GM12878 (cell line): Measurements from ENCODE around the gene PTH2R. TPM values are rescaled to one million over a fixed set of nuclear protein-coding genes. Genes with fewer than 3 reads are reported as not detected.
A peak's percentile ranks its signal among the peaks of the same experiment; 100 is the strongest.

Experiments used
- ATAC-seq: fragments of 200-7000 bp; cut with Tn5 transposase; 3 replicates; pipeline ENCODE4 v1.9.1; 2020; ENCODE audit warnings: mild to moderate bottlenecking, moderate library complexity
- Bru-seq: library from RNA; stranded (reverse); fragments of 400-500 nt; gene quantifications from one replicate; lab custom pipeline; 2021; lab: Mats Ljungman, UMichigan
- BruChase-seq, 2 experiments: library from RNA; stranded (reverse); fragments of 400-500 nt; gene quantifications; one replicate each; lab custom pipeline; 2021; lab: Mats Ljungman, UMichigan
- BruUV-seq: library from RNA; stranded (reverse); fragments of 400-500 nt; replicated peaks from 2 replicates; lab custom pipeline; 2021; lab: Mats Ljungman, UMichigan
- CTCF ChIA-PET: fragments of 300-600 bp; sonication (Branson Sonifier 250); formaldehyde crosslinking; extraction: SDS; loops from one replicate; lab custom pipeline; 2021; ENCODE audit warnings: inconsistent platforms; lab: Yijun Ruan, JAX
- POLR2A ChIA-PET: fragments of 350-600 bp; formaldehyde crosslinking; extraction: SDS; loops from one replicate; lab custom pipeline; 2021; ENCODE audit warnings: inconsistent platforms; lab: Charles Lee
- RAD21 ChIA-PET: fragments of 300-600 bp; sonication (Branson Sonifier 250); formaldehyde crosslinking; loops from one replicate; lab custom pipeline; 2023; ENCODE audit warnings: antibody characterized with exemption; ENCODE audit not compliant: unreplicated experiment; lab: Charles Lee
- SMC1A ChIA-PET: fragments of 300-600 bp; sonication (Branson Sonifier 250); formaldehyde crosslinking; loops from one replicate; lab custom pipeline; 2023; ENCODE audit not compliant: unreplicated experiment, uncharacterized antibody; lab: Charles Lee
- DNase-seq: peaks from one replicate; pipeline ENCODE4 v3.0.0-alpha.2; 2011; ENCODE audit warnings: low read depth, low spot score
- FAIRE-seq: peaks from 3 replicates; lab custom pipeline; 2011; peaks lifted over from hg19 to GRCh38; lab: Jason Lieb, UNC
- H2AFZ ChIP-seq: 2 replicates; pipeline ENCODE4 v1.6.0; 2011; ENCODE audit warnings: low read depth, low read length, control low read depth; ENCODE audit not compliant: control insufficient read depth
- H3K27ac ChIP-seq: 2 replicates; pipeline ENCODE4 v1.5.1; 2011; ENCODE audit warnings: control low read depth; ENCODE audit not compliant: control insufficient read depth, insufficient read depth
- H3K27me3 ChIP-seq, 2 experiments: replicated peaks in 1 of 2; 2 replicates each; pipeline versions ENCODE4 v1.6.0 to v1.6.1; 2011; ENCODE audit warnings: low read length in 1 of 2; ENCODE audit not compliant: control insufficient read depth in 2 of 2, insufficient read depth in 2 of 2
- H3K36me3 ChIP-seq, 2 experiments: 2 replicates each; pipeline ENCODE4 v1.5.1; 2011; ENCODE audit warnings: low read length in 1 of 2; ENCODE audit not compliant: control insufficient read depth in 2 of 2, insufficient read depth in 2 of 2
- H3K4me1 ChIP-seq: 2 replicates; pipeline ENCODE4 v1.6.1; 2011; ENCODE audit warnings: mild to moderate bottlenecking, low read length, moderate library complexity, mixed read lengths; ENCODE audit not compliant: control insufficient read depth, insufficient read depth
- H3K4me2 ChIP-seq: 2 replicates; pipeline ENCODE4 v1.6.0; 2011; ENCODE audit warnings: control low read depth; ENCODE audit not compliant: control insufficient read depth, insufficient read depth
- H3K4me3 ChIP-seq: fragments of 200-600 bp; sonication (generic); 2 replicates; pipeline ENCODE4 v1.5.1; 2016
- H3K79me2 ChIP-seq: 2 replicates; pipeline ENCODE4 v1.6.0; 2011; ENCODE audit warnings: low read length; ENCODE audit not compliant: control insufficient read depth, insufficient read depth
- H3K9ac ChIP-seq: 2 replicates; pipeline ENCODE4 v1.8.0; 2011; ENCODE audit warnings: low read length, control low read depth, mixed read lengths; ENCODE audit not compliant: control insufficient read depth, insufficient read depth
- H3K9me3 ChIP-seq: replicated peaks from 3 replicates; pipeline ENCODE4 v1.5.1; 2011; ENCODE audit warnings: mild to moderate bottlenecking, low read length; ENCODE audit not compliant: control insufficient read depth, insufficient read depth
- H4K20me1 ChIP-seq: 2 replicates; pipeline ENCODE4 v1.6.0; 2011; ENCODE audit not compliant: control insufficient read depth, insufficient read depth
- CUX1 ChIP-seq: IDR thresholded peaks from 2 replicates; pipeline ENCODE4 v1.6.1; 2012; ENCODE audit warnings: improper control_type of control experiment, low read depth, low read length; ENCODE audit not compliant: insufficient replicate concordance
- HDAC6 ChIP-seq: fragments of 200-600 bp; sonication (generic); IDR thresholded peaks from one replicate; pipeline ENCODE4 v1.8.0; 2017; ENCODE audit warnings: antibody characterized with exemption; ENCODE audit not compliant: unreplicated experiment
- SREBF2 ChIP-seq: IDR thresholded peaks from 2 replicates; pipeline ENCODE4 v1.6.1; 2012; ENCODE audit warnings: mild to moderate bottlenecking, low read length
- USF1 ChIP-seq: IDR thresholded peaks from 2 replicates; pipeline ENCODE4 v1.6.1; 2011; ENCODE audit warnings: borderline replicate concordance, low read depth, mild to moderate bottlenecking, moderate library complexity, mixed read lengths, low read length; ENCODE audit not compliant: insufficient read depth; ENCODE audit errors: extremely low read length
- WGBS: methylation state at CpG from one replicate; pipeline ENCODE4 v1.1.6; 2016; ENCODE audit warnings: low lambda C conversion rate; ENCODE audit not compliant: insufficient replicate concordance, insufficient coverage; ENCODE audit errors: missing lambda C conversion rate; 5-methylcytosine and 5-hydroxymethylcytosine counted together
- in situ Hi-C: fragments of 300-500 bp; cut with MboI; formaldehyde crosslinking; loops from 9 replicates; pipeline ENCODE4 v1.14.3; 2018; ENCODE audit warnings: mixed read lengths
- intact Hi-C: fragments of 100-400 bp; cut with micrococcal nuclease; formaldehyde crosslinking; loops from one replicate; pipeline ENCODE4 v1.14.2; 2022; ENCODE audit not compliant: unreplicated experiment
- long read RNA-seq, 2 experiments: library from polyadenylated mRNA; unstranded; transcript quantifications; one replicate each; pipeline ENCODE4 v2.0.0, GENCODE V29; 2019 to 2020
- polyA minus RNA-seq, 3 experiments: library from RNA; depleted of rRNA, polyadenylated mRNA; stranded (reverse); fragments of >200 nt; gene quantifications; 2 replicates each; pipeline ENCODE4 v1.2.3, GENCODE V29; 2011
- polyA plus RNA-seq, 11 experiments: library from polyadenylated mRNA; depleted of rRNA in 4 of 11; unstranded in 6 of 11; stranded (reverse) in 5 of 11; fragments of >200 nt; fragmentation: Nextera tagmentation in 4 of 11; fragmentation: Illumina TruSeq in 1 of 11; extraction: Ambion mirVana in 4 of 11; extraction: Trizol in 1 of 11; gene quantifications; 1 replicate in 1 of 11; 2 replicates in 10 of 11; pipeline versions ENCODE4 v1.2.1 to v1.2.3, GENCODE V29; 2011 to 2016; ENCODE audit warnings: inconsistent platforms in 2 of 11, missing spikeins in 2 of 11, low read depth in 1 of 11
- total RNA-seq, 4 experiments: library from RNA; depleted of rRNA in 3 of 4; stranded (reverse); fragments of >200 nt in 3 of 4; fragmentation: Illumina TruSeq in 1 of 4; extraction: Trizol in 1 of 4; gene quantifications; 2 replicates each; pipeline versions ENCODE4 v1.2.1 to v1.2.3, GENCODE V29; 2013 to 2021

The PTH2R gene
- total RNA-seq (2013; cell fraction: nucleolus; rRNA removed) = 0.15 and 0.20 TPM in 2 replicates
- total RNA-seq (2014; rRNA removed) = 0.05 and 0.06 TPM in 2 replicates
- not detected in 2 replicates for total RNA-seq (2014; rRNA removed; fragmentation: Illumina TruSeq; extraction: Trizol)
- not detected in 2 replicates for total RNA-seq (2021)
- not detected for polyA plus RNA-seq (2011; ENCODE audit: low read depth)
- 0.03 TPM in 2 replicates for polyA plus RNA-seq (2011; rRNA removed)
- polyA plus RNA-seq (2011; cell fraction: cytosol; rRNA removed) = not detected in 2 replicates
- polyA plus RNA-seq (2011; cell fraction: nucleus; rRNA removed) = 0.04 and 0.13 TPM in 2 replicates
- polyA plus RNA-seq (2012) = not detected in 2 replicates
- 0.01 TPM in 1 of 2 replicates, not detected in the other for polyA plus RNA-seq (2014; fragmentation: Illumina TruSeq; extraction: Trizol)
- polyA plus RNA-seq (2014; fragmentation: Nextera tagmentation; extraction: Ambion mirVana) = not detected
- polyA plus RNA-seq (2014; rRNA removed) = not detected in 2 replicates
- not detected for polyA plus RNA-seq (2016; fragmentation: Nextera tagmentation; extraction: Ambion mirVana)
- 0.31 TPM in 1 of 2 replicates, not detected in the other for polyA minus RNA-seq (2011; rRNA and poly(A)+ RNA removed)
- polyA minus RNA-seq (2011; cell fraction: cytosol; rRNA and poly(A)+ RNA removed) = not detected in 2 replicates
- polyA minus RNA-seq (2011; cell fraction: nucleus; rRNA and poly(A)+ RNA removed) = 0.24 and 0.77 TPM in 2 replicates
- Bru-seq, nascent RNA = percentile 25 among the genes with signal in this experiment
- BruChase-seq, experiment 1, labeled RNA remaining after a 6-hour chase = percentile 27 among the genes with signal in this experiment
- BruChase-seq, experiment 2, labeled RNA remaining after a 2-hour chase = percentile 39 among the genes with signal in this experiment
- long read RNA-seq, experiment 1 = 0 reads
- long read RNA-seq, experiment 2, partial matches to known transcripts = 0 of 3 reads
- long read RNA-seq, experiment 2, other reads (novel, unspliced or antisense) = 3 of 3 reads

- DNase-seq = no peak
- CTCF ChIA-PET = interaction anchor here (0.6 to 1.7 kb wide), 10 partner anchors 9 to 1842 kb away, joined by 3 to 9 read pairs (median 4); no protein-coding TSS in a partner anchor
- no peaks in the 10 kb centered on the region for H3K4me1 ChIP-seq
- H3K79me2 ChIP-seq = no peaks in the 10 kb centered on the region
- BruUV-seq = no TSS peak
- ATAC-seq = peak; percentile 31; the same call in 2 of the 3 replicates
- intact Hi-C loops (loop anchor here (5.0 kb wide), 2 partner anchors 801 to 1171 kb away; no protein-coding TSS in a partner anchor), in situ Hi-C loops (loop anchor here (10.0 kb wide), 1 partner anchor 928 kb away; no protein-coding TSS in a partner anchor)
- 60% methylated on average over 66 of the region's 82 CpGs for WGBS
- no peak within 1 kb of the TSS for H3K4me2 ChIP-seq
- no peak within 1 kb of the TSS for H3K27ac ChIP-seq
- FAIRE-seq = no peak
- H2AFZ ChIP-seq = no peak within 1 kb of the TSS
- RAD21 ChIA-PET = interaction anchor here (0.8 kb wide), 1 partner anchor 1993 kb away, joined by 3 read pairs; no protein-coding TSS in a partner anchor
- TF ChIP-seq HDAC6 (no peak), SREBF2 (no peak), CUX1 (no peak), USF1 (no peak)
- no peaks in the 10 kb centered on the region for H3K9me3 ChIP-seq
- peaks cover 0 to 4% of the 10 kb centered on the region in 2 experiments; a peak in 3 of 4 replicates for H3K27me3 ChIP-seq
- POLR2A ChIA-PET = no interaction called here
- no peak within 1 kb of the TSS for H3K4me3 ChIP-seq
- H3K9ac ChIP-seq = no peak within 1 kb of the TSS
- SMC1A ChIA-PET = interaction anchor here (0.7 to 1.2 kb wide), 2 partner anchors 15 to 30 kb away, joined by 3 to 4 read pairs; no protein-coding TSS in a partner anchor
- H4K20me1 ChIP-seq = no peaks in the 10 kb centered on the region
- no peaks in the 10 kb centered on the region for H3K36me3 ChIP-seq
These were observed at the start of gene PTH2R for GRCh38 chr2:208406474-208407451. TSS of gene PTH2R (plus strand) at chr2:208406792. CDS start at chr2:208407044, 252 bp downstream.
